ENCODE measurements around the gene NAB1.
"Not testable (repeated sequence)": the region's sequence is repeated elsewhere in the genome, so short reads cannot be mapped to it uniquely, and the experiment has no call there.

Gene NAB1, protein sequence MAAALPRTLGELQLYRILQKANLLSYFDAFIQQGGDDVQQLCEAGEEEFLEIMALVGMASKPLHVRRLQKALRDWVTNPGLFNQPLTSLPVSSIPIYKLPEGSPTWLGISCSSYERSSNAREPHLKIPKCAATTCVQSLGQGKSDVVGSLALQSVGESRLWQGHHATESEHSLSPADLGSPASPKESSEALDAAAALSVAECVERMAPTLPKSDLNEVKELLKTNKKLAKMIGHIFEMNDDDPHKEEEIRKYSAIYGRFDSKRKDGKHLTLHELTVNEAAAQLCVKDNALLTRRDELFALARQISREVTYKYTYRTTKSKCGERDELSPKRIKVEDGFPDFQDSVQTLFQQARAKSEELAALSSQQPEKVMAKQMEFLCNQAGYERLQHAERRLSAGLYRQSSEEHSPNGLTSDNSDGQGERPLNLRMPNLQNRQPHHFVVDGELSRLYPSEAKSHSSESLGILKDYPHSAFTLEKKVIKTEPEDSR

DNA sequence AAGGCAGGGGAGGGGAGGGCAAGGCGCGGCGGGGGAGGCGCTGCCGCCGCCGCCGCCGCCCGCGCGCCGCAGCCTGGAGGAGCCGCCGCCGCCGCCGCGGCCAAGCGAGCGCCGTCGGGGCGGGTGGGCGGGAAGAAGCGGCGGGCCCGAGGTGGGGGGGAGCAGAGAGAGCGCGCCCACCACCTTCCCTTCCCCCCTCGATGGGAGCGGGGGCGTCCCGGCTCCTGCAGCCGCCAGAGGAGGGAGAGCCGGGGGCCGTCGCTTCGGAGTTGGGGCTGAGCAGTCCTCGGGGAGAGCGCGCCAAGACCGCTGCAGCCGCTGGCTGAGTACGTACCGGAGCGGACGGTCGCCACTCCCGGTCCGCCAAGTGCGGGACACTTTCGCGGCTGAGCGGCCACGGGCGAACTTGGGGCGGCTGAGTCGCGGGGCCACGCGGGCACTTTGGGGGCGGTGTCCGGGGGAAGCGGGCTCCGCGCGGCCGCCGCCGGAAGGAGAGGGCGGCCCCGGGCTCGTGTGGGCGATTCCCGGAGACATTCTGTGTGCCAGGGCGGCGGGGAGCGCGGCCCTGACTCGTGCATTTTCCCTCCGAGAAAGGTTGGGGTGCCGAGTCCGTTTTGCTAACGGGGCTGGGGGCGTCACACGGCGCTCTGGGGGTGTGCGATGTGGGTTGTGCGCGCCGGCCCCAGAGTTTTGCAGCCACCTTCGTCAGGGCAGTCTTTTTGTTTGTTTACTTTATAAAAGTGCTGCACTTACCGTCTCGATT lies at the start of gene NAB1:
Gene NAB1 (plus strand): TSS at position 49 of the 763 bp plus-strand sequence. CDS start 10,094 bp downstream, outside the sequence.
- peak; percentile 55 for DNase-seq (ENCODE audit: low spot score)

DNA sequence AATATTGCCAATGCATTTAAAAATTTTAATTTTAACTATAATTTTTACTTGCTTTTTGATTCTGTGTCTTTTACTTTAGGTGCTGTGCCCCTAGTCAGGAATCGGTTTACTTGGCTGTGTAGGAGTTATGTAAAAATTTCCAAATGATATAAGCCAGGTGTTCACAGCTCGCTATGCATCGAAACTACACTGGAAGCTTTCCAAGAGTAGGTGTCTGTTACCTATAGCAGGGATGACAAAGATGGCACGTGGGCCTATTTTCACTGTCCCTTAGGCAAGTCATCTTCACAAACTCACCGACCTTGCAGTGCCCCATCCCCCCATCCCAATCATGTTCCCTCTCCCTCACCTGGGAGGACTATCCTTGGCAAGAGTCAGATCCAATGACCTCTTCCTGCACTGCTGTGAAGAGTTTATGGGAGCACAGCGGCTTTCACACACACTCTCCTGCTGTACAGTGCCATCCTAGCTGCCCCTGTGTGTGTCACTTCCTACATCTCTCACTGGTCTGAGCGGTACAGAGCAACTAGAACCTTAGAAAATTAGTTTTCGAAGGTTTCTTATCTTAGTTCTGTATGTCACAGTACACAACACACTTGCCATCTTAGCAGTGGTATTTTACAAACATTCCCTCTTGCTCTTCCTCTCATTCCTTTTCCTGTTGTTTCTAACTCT lies 49.2 kb upstream of the NAB1 start:
- no peak for DNase-seq (ENCODE audit: low spot score)

DNA sequence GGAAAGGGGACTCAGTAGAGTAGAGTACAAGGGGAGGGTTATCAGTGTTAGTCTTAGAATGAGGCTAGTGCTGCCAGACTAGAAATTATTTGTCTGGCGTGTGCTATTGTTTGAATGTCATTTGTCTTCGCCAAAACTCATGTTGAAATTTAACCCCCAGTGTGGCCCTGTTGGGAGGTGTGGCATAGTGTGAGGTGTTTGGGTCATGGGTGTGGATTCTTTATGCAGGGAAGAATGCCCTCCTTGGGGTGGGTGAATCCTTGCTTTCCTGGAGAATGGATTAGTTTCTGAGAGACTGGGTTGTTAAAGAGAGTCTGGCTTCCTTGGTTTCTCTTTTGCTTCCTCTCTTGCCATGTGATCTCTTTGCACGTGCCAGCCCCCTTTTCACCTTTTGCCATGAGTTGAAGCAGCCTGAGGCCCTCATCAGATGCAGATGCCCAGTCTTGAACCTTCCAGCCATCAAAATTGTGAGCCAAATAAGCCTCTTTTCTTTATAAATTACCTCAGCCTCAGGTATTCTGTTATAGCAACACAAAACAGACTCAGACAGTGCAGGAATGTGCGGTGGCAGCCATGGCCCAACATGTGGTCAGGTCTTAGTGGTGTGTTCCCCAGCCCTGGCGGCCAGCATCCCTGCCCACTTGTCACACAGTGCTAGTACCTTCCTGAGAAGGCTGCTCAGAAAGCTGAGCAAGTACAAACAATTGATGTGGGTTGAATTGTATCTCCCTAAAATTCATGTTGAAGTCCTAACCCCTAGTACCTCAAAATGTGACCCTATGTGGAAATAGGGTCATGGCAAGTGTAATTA lies 48.4 kb upstream of the NAB1 start:
- no peak for DNase-seq (ENCODE audit: low spot score)

DNA sequence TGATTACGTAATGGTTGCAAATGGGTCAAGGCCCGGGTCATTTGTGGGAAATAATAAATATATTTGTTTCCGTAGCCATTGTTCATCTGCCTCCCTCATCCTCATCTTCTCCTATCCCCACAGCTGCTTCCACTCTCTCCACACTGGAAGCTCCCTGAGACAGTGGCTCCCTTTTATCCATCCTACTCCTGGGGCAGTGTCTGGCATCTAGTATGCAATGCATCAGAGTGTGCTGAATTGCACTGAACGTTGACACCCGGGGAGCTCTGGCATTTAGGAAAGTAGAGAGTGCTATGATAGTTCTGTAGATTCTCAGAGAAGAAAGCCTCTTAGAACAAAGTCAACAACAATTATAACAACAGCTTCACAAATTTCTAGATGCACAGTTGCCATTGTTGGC lies 45.5 kb upstream of the NAB1 start:
- no peak for DNase-seq (ENCODE audit: low spot score)

DNA sequence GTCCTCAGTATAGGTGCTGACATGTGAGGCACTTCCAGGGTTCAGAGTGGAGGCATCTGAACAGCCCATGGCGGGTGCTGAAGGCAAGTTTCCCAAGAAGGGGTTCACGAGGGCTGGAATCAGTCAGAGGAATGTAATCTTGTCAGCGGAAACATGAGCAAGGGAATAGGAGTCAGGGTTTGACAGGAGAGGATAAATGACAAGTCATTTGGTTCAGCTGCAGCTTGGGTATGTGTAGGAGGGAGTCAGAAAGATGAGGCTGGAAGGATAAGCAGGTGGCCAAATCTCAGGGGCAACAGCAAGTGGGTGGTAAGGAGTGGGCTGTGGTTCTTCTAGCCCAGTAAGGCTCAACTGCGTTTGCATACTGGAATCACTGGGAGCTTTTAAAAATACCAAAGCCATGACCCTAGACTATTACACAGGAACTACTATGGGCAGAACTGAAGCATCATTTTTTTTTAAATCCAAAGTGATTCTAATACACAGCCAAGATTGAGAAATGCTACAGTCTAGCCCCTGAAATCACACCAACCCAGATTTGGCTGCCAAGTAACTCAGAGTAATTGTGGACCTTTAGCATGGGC lies 41.8 kb upstream of the NAB1 start:
- no peak for DNase-seq (ENCODE audit: low spot score)

DNA sequence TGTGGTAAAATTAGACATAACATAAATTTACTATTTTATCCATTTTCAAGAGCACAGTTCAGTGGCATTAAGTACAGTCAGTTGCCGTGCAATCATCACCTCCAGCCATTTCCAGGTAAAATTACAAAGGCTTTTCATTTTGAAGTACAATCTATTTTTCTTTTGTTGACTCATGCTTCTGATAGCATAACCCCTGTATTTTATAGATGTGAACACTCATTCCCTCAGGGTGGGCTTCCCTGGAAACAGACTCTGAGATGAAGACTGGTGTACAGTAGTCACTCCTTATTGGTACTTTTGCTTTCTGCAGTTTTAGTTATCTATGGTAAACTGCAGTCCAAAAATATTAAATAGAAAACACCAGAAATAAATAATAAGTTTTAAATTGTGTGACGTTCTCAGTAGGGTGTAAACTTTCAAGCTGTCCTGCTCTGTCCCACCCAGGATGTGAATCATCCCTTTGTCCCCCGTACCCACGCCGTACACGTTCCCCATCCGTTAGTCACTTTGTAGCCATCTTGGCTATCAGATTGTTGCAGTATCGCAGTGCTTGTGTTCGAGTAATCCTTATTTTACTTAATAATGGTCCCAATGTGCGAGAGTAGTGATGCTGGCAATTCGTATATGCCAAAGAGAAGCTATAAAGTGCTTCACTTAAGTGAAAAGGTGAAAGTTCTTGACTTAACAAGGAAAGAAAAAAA lies 41.1 kb upstream of the NAB1 start:
- no peak for DNase-seq (ENCODE audit: low spot score)

DNA sequence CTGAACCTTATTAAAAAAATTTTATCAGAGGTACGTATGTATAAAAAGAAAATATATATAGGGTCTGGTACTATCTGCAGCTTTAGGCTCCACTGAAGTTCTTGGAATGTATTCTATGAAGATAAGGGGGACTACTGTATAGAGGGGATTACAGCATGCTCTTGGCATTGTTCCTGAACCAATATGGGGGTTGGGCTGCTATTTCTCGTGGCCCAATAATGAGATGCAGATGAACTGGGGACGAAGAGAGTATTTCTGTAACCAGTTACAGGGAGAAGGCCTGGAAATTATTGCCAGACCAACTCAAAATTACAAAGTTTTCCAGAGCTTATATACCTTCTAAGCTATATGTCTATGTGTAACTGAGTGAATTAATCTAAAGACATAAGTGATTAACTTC lies 40.0 kb upstream of the NAB1 start:
- DNase-seq (ENCODE audit: low spot score): not testable (repeated sequence)

DNA sequence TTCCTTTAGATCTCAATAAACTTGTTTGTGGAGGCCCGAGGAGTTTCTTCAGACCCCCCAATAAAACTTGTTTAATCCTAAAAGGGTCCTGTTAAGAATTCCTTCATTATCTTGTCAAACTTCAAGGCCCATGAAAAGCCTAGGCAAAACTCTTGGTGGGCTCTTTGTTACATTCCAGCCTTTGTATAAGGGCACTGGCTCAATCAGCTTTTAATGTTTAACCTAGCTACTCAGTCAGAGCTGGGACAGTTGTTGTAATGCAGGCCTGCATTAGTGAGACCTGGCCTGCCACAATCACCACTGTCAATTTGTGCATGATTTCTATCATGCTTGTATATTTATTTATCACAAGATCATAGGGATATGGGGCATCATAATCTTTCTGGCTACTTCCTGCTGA lies 39.5 kb upstream of the NAB1 start:
- not testable (repeated sequence) for DNase-seq (ENCODE audit: low spot score)

DNA sequence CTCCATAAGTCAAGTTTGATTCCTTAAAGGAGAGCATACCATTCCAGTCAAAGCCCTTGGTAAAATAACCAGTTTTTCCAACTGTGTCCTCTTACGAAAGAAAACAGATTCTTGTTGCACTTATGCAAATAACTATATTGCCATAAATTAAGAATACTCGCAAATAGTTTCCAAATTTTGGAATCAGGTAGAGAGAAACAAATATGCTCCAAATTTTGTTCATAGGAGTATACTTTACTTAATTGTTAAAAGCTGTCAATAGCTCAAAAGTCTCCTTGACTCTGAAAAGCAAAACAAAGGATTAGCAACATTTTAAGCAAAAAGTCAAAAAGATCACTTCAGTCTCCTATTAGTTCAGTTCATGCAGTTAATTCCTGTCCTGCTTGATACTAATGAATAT lies 38.4 kb upstream of the NAB1 start:
- DNase-seq (ENCODE audit: low spot score): not testable (repeated sequence)

DNA sequence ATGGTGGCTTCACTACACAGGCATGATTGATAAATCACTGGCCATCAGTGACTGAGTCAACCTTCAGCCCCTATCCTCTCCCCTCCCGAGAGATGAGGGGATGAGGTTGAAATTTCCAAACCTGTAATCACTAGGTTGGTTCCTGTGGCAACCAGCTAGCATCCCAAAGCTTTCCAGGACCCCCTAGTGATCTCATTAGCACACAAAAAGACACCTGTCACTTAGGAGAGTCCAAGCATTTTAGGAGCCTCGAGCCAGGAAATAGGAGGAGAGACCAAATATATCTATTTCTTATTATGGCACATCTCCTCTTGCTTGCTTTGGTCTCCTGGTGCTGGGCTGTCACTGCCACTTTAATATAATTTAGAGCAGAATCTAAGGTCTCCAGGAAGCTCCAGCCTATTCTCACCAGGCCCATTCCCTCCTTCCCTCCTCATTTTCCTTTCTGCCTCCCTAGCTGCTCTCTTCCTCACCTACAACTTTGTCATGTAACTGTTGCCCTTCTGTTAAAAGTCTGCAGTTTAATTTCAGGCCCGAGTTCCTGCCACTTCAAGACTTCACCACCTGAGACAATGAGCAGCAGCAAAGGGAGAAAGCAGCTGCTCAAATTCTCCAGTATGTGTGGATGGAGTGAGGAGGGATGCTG lies 33.2 kb upstream of the NAB1 start:
- DNase-seq (ENCODE audit: low spot score): no peak

DNA sequence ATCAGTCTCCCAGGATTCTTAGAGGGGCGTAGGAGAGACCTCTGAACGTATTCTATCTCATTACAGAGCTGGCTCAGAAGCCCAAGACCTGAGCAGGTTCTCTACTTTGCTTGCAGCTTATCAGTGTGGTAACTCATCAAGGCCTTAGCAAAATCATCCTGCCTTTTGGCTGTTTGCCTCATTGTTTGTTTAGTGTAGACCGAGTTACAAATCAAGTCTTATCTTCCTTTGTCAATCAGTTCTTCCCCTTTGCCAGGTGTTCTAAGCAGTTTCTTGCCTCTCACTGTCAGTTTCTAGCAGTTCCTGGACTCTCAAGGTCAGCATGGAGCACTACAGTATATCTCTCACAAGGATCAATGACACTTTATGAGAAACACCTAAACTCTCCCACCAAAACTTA lies 30.9 kb upstream of the NAB1 start:
- peak; percentile 20 for DNase-seq (ENCODE audit: low spot score)

DNA sequence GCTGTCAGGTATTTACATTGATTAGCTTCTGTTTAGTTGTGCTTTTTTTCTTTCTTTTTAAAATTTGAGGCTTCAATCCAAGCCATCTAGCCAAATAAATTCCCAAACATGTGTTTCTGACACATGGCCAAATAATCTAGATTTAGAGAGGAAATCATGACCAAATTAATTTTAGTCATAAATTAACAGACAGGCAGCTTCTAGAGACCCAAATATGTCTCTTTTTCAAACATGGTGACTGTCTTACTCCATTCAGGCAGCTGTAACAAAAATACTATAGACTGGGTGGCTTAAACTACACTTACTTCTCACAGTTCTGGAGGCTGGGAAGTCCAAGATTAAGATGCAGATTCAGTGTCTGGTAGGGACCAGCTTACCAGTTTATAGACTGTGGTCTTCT lies 23.2 kb upstream of the NAB1 start:
- no peak for DNase-seq (ENCODE audit: low spot score)

DNA sequence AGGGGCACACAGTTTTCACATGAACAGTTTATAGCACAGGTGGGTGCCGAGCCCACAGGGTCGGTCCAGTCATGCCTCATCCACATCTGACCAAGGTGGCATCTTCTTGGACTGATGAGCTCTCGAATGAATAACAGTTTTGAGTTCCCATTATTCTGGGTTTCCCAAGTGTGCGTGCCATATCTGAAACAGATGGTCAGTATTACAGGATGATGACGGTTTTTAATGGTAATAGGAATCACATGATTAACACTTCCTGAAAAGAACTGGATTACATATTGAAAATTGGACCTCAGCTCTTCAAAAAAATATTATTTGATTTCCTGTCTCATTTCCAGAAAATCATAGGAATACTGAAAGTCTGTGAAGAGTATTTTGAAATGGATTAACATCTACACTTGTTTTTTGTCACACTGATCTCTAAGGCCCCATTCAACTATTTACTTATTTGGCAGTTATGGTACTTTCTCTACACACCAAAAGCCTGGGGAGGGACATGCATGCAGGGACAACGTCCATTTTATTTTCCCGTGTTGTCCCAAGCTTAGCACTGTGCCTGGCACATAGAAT lies 22.2 kb upstream of the NAB1 start:
- DNase-seq (ENCODE audit: low spot score): no peak

DNA sequence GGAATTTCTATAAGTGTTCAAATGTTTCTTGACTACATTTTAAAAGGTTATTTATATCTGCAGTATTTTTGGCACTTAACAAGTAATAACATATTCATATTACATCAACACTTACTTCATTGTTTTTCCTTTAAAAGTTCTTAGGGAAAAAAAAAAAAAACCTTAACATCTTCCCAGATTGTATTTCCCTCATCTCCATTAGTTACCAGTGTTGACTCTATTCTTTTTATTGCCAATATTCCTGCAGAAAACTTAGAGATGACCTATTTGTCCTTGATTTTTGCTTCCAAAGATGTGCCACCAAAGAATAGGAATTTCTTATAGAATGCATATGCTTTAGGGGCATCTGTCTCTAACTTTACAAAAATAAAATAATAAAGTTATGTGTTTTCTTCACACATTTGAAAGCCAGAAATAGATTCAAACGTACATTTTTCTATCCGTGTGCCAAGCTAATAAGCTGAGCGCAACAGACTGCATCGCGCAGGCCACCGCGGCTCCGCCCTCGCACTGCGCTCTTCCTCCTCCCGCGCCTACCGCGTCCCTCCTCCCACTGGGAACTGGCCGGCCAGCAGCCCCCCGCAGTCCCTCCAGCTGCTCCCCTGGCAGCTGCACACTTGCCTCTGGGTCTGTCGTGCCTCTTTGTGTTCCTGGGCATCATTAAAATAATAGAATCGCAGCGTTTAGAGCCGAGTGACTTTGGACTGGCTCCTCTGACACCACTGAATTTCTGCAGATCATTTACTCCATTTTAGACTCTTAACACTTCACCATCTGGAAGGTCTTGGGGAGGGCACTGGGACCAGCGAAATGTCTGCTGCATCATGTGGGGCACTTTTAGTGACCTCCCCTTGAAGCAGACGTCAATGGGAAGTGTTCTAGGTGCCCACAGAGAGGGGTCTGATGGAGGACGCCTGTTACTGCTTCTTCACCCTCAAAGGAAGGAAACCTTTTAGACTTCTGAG lies 21.2 kb upstream of the NAB1 start:
- DNase-seq (ENCODE audit: low spot score): no peak

DNA sequence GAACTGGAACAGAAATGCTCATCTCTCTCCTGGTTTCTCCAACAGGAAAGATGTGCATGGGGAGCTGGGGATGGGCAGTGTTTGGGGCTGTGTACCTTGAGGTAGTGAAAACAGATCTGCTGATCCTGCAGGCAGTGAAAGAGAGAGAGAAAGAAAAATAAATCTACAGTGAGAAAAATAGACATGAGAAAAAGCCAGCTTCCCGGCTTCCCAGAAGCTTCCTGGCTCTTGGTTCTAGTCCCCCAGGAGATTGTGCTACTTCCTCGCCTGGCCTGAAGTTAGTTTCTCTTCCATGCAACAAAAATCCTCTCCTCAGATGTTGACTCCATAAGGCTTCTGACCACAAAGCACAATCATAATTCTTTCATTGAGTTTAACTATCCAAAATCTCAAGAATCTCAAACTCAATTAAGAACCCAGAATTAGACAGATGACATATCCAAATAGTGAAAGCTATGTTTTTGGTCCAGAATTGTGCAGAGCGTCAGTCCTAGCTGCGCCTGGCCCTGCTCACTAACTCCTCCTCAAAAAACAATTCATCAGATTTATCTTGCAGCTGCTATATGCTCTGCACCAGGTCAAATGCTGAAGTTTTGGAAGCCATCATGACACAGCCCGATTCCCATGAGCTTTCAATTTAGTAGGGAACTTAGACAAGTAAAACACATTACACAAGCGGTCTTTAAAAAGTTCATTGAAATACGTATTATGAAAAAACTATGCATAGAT lies 20.1 kb upstream of the NAB1 start:
- DNase-seq (ENCODE audit: low spot score): no peak

DNA sequence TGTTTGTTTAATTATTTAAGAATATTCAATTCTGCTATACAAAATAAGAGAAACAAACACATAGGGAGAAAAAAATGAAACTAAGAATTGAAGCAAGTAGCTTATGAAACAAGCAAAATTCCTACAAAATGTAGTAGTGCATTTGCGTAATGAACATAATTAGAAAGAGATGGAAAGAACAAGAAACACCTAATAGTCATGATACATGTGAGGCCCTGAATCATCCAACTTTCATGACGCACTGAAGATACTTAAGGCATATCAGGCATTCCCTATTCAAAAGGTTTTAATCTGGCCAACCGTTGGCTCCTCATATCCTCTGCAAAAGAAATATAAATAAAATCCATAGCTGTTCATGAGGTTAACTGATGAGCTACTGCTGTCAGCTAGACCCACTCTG lies 14.5 kb upstream of the NAB1 start:
- no peak for DNase-seq (ENCODE audit: low spot score)

DNA sequence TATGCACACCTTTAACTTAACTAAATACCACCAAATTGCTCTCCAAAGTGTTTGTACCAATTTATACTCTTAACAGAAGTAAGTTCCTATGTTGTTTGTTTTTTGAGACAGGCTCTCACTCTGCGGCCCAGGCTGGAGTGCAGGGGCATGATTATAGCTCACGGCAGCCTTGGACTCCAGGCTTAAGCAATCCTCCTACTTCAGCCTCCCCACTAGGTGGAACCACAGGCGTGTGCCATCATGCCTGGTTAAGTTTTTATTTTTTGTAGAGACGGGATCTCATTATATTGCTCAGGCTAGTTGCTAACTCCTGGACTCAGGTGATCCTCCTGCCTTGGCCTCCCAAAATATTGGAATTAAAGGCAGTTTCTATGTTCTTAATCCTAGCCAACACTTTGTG lies 13.1 kb upstream of the NAB1 start:
- DNase-seq (ENCODE audit: low spot score): no peak

DNA sequence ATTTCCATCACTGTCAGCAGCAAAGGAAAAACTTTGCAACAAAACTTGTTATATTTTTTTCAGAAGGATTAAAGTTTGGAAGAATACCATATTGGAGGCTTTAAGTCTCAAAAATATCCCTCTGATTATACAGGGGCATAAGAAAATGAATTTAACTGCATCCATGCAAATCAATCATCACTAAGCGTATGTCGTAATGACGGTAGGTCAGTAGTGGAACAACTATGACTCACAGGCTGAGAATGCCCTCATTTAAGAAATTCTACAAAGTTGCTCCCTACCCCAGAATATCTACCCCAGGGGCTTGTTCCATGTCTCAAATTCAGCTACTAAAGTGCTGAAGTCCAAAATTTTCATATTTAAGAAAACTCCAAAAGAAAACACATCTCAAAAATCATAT lies 12.5 kb upstream of the NAB1 start:
- no peak for DNase-seq (ENCODE audit: low spot score)
